ENCODE data around the gene VAV1. TPM values are rescaled to one million over a fixed set of nuclear protein-coding genes. Genes with fewer than 3 reads are reported as not detected.

VAV1 gene
- total and polyA plus RNA-seq, 4 donors, result 1.9 to 20.1 (median 9.1) TPM

GRCh38 chr19:6852001-6852400 is 79.5 kb downstream of the VAV1 start:
- DNase-seq (peak in 1 of 2 donors; percentile 13), ATAC-seq (ENCODE audit: low FRiP score) (no peak)
- Histone ChIP-seq H3K36me3 (ENCODE audit: control insufficient read depth in 1 of 2, insufficient read depth in 2 of 2, low read length in 1 of 2) (no peaks in the 10 kb centered on the region), H3K9me3 (ENCODE audit: control insufficient read depth, low read length) (no peaks in the 10 kb centered on the region), H3K27me3 (ENCODE audit: control insufficient read depth in 1 of 2, insufficient read depth in 2 of 2, low read length in 1 of 2) (no peaks in the 10 kb centered on the region), H3K4me1 (ENCODE audit: control insufficient read depth in 1 of 2, insufficient read depth in 2 of 2, low read length in 2 of 2) (no peaks in the 10 kb centered on the region), H3K27ac (ENCODE audit: low read depth in 1 of 2, low read length in 2 of 2) (no peak overlapping the region), H3K4me3 (ENCODE audit: low read length in 2 of 2) (no peak overlapping the region)
- intact Hi-C loops (cut with DNase I), result no loop called here
- WGBS, 2 donors, result 90 to 95% methylated on average over 1 of the region's 1 CpG

GRCh38 chr19:6853868-6854267 is 81.4 kb downstream of the VAV1 start:
- Histone ChIP-seq H3K27me3 (ENCODE audit: control insufficient read depth in 1 of 2, insufficient read depth in 2 of 2, low read length in 1 of 2) (no peaks in the 10 kb centered on the region), H3K36me3 (ENCODE audit: control insufficient read depth in 1 of 2, insufficient read depth in 2 of 2, low read length in 1 of 2) (no peaks in the 10 kb centered on the region), H3K27ac (ENCODE audit: low read depth in 1 of 2, low read length in 2 of 2) (no peak overlapping the region), H3K4me1 (ENCODE audit: control insufficient read depth in 1 of 2, insufficient read depth in 2 of 2, low read length in 2 of 2) (no peaks in the 10 kb centered on the region), H3K4me3 (ENCODE audit: low read length in 2 of 2) (no peak overlapping the region), H3K9me3 (ENCODE audit: control insufficient read depth, low read length) (no peaks in the 10 kb centered on the region)
- DNase-seq (peak in 1 of 2 donors; percentile 24), ATAC-seq (ENCODE audit: low FRiP score) (no peak)
- 78 to 84% methylated on average over 11 of the region's 11 CpGs for WGBS, 2 donors
- intact Hi-C loops (cut with DNase I), result no loop called here

DNA sequence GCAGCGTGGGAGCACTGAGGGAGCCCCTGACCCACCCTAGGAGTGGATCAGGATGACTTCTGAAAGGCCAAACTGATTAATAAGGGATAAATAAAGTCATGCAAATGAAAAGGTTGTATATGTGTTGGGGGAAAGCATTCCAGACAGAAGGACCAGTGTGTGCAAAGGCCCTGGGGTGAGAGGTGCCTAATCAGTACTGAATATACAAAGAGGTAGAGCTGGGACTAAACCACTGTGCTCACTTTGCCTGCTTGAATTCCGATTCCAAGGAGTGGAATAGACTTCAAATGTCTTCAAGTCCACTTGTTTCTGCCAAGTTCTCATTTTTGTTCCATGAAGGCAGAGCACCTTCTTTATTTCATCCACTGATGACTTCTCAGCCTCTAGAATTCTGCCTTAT is 82.2 kb downstream of the VAV1 start:
- no peak for DNase-seq
- intact Hi-C loops (cut with DNase I), result no loop called here
- Histone ChIP-seq H3K27me3 (ENCODE audit: control insufficient read depth in 1 of 2, insufficient read depth in 2 of 2, low read length in 1 of 2) (no peaks in the 10 kb centered on the region), H3K4me1 (ENCODE audit: control insufficient read depth in 1 of 2, insufficient read depth in 2 of 2, low read length in 2 of 2) (no peaks in the 10 kb centered on the region), H3K36me3 (ENCODE audit: control insufficient read depth in 1 of 2, insufficient read depth in 2 of 2, low read length in 1 of 2) (no peaks in the 10 kb centered on the region), H3K9me3 (ENCODE audit: control insufficient read depth, low read length) (no peaks in the 10 kb centered on the region), H3K27ac (ENCODE audit: low read depth in 1 of 2, low read length in 2 of 2) (no peak overlapping the region), H3K4me3 (ENCODE audit: low read length in 2 of 2) (no peak overlapping the region)
- 77 to 80% methylated on average over 2 of the region's 2 CpGs for WGBS, 2 donors
- no peak for ATAC-seq (ENCODE audit: low FRiP score)

DNA sequence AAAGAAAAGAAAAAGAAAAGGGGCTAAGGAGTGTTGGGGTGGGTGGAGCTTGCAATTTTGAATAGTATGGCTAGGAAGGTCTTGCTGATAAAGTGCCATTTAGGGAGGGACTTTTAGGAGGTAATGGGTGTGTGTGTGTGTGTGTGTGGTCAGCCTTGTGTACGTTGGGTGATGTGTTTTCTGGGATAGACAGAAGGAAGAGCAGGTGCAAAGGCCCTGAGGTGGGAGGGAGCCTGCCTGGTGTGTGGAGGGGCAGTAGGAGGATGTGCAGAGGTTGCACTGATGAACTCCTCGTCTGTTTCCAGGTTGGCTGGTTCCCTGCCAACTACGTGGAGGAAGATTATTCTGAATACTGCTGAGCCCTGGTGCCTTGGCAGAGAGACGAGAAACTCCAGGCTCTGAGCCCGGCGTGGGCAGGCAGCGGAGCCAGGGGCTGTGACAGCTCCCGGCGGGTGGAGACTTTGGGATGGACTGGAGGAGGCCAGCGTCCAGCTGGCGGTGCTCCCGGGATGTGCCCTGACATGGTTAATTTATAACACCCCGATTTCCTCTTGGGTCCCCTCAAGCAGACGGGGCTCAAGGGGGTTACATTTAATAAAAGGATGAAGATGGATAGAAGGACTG is 84.4 kb downstream of the VAV1 start:
- intact Hi-C loops (cut with DNase I), result no loop called here
- no peak for ATAC-seq (ENCODE audit: low FRiP score)

DNA sequence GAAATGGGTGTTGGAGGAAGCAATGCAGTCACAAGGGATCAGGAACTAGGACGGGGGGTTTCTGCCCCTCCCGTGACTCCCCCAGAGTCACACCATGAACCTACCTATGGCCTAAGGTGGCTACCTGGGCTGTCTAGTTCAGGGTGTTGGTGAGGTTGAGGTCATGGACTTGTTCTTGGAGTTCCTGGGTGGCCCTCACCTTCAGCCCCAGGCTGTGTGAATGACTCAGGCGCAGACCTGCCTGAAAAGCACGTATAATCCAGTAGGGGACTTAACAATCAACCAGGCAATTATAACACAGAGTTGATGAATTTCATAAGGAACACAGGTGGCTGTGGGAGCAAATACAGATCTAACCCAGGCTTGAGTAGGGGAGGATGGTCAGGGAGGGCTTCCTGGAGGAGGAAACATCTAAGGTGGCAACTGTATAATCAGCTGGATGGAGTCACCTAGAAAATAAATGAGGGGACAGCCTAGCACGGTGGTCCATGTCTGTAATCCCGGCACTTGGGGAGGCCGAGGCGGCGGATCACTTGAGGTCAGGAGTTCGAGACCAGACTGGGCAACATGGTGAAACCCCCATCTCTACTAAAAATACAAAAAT is 89.3 kb downstream of the VAV1 start:
- no peaks in the 10 kb centered on the region for H3K9me3 ChIP-seq (ENCODE audit: control insufficient read depth, low read length)
- no peak overlapping the region for H3K27ac ChIP-seq (ENCODE audit: low read depth in 1 of 2, low read length in 2 of 2)
- H3K27me3 ChIP-seq (ENCODE audit: control insufficient read depth in 1 of 2, insufficient read depth in 2 of 2, low read length in 1 of 2), result no peaks in the 10 kb centered on the region
- H3K4me1 ChIP-seq (ENCODE audit: control insufficient read depth in 1 of 2, insufficient read depth in 2 of 2, low read length in 2 of 2), result no peaks in the 10 kb centered on the region
- no peak overlapping the region for H3K4me3 ChIP-seq (ENCODE audit: low read length in 2 of 2)
- 82 to 85% methylated on average over 10 of the region's 10 CpGs for WGBS, 2 donors
- no peaks in the 10 kb centered on the region for H3K36me3 ChIP-seq (ENCODE audit: control insufficient read depth in 1 of 2, insufficient read depth in 2 of 2, low read length in 1 of 2)
- ATAC-seq (ENCODE audit: low FRiP score) (no peak), DNase-seq (no peak)
- intact Hi-C loops (cut with DNase I), result loop anchor here (2.0 to 5.0 kb wide), 4 partner anchors 123 to 344 kb away; partner anchors contain the start of gene TRIP10 (in 1 of the 2)

More for the DNA sequence above, 84.4 kb downstream of the VAV1 start:
- H3K4me1 ChIP-seq (ENCODE audit: control insufficient read depth in 1 of 2, insufficient read depth in 2 of 2, low read length in 2 of 2), result no peaks in the 10 kb centered on the region
- H3K27me3 ChIP-seq (ENCODE audit: control insufficient read depth in 1 of 2, insufficient read depth in 2 of 2, low read length in 1 of 2), result no peaks in the 10 kb centered on the region
- DNase-seq, result no peak
- no peak overlapping the region for H3K27ac ChIP-seq (ENCODE audit: low read depth in 1 of 2, low read length in 2 of 2)
- 22 to 26% methylated on average over 14 of the region's 14 CpGs for WGBS, 2 donors
- H3K9me3 ChIP-seq (ENCODE audit: control insufficient read depth, low read length), result no peaks in the 10 kb centered on the region
- no peak overlapping the region for H3K4me3 ChIP-seq (ENCODE audit: low read length in 2 of 2)
- no peaks in the 10 kb centered on the region for H3K36me3 ChIP-seq (ENCODE audit: control insufficient read depth in 1 of 2, insufficient read depth in 2 of 2, low read length in 1 of 2)

GRCh38 chr19:6862673-6863078 is 90.2 kb downstream of the VAV1 start:
- H3K4me1 ChIP-seq (ENCODE audit: control insufficient read depth in 1 of 2, insufficient read depth in 2 of 2, low read length in 2 of 2), result no peaks in the 10 kb centered on the region
- no peaks in the 10 kb centered on the region for H3K9me3 ChIP-seq (ENCODE audit: control insufficient read depth, low read length)
- no peak overlapping the region for H3K4me3 ChIP-seq (ENCODE audit: low read length in 2 of 2)
- 2 to 4% methylated on average over 16 of the region's 16 CpGs for WGBS, 2 donors
- intact Hi-C loops (cut with DNase I), result loop anchor here (2.0 to 5.0 kb wide), 4 partner anchors 124 to 345 kb away; partner anchors contain the start of gene TRIP10 (in 1 of the 2)
- ATAC-seq (ENCODE audit: low FRiP score) (peak; percentile 93), DNase-seq (peak; percentile 89 to 92)
- no peaks in the 10 kb centered on the region for H3K27me3 ChIP-seq (ENCODE audit: control insufficient read depth in 1 of 2, insufficient read depth in 2 of 2, low read length in 1 of 2)
- no peaks in the 10 kb centered on the region for H3K36me3 ChIP-seq (ENCODE audit: control insufficient read depth in 1 of 2, insufficient read depth in 2 of 2, low read length in 1 of 2)
- no peak overlapping the region for H3K27ac ChIP-seq (ENCODE audit: low read depth in 1 of 2, low read length in 2 of 2)

DNA sequence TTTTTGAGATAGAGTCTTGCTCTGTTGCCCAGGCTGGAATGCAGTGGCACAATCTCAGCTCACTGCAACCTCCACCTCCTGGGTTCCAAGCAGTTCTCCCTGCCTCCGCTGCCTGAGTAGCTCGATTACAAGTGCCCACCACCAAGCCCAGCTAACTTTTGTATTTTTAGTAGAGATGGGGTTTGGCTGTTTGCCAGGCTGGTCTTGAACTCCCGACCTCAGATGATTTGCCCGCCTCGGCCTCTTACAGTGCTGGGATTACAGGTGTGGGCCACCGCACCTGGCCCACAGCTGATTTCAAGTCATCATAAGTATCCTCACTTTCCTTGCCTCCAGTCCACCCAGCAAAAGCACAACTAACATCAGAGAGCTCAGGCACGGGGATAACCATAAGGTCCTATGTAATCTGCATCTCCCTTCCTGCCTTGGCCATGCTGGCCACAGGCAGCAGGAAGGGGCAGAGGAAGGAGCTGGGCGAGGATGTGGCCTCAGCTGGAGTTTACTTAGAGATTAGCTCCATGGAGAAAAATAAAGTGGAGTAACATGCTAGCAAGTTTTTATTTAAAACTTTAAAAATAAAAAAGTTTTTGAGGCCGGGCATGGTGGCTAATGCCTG is 91.9 kb downstream of the VAV1 start:
- ATAC-seq (ENCODE audit: low FRiP score) (no peak), DNase-seq (no peak)
- H3K9me3 ChIP-seq (ENCODE audit: control insufficient read depth, low read length), result no peaks in the 10 kb centered on the region
- no peaks in the 10 kb centered on the region for H3K4me1 ChIP-seq (ENCODE audit: control insufficient read depth in 1 of 2, insufficient read depth in 2 of 2, low read length in 2 of 2)
- no peaks in the 10 kb centered on the region for H3K36me3 ChIP-seq (ENCODE audit: control insufficient read depth in 1 of 2, insufficient read depth in 2 of 2, low read length in 1 of 2)
- H3K27ac ChIP-seq (ENCODE audit: low read depth in 1 of 2, low read length in 2 of 2), result no peak overlapping the region
- 57 to 59% methylated on average over 9 of the region's 9 CpGs for WGBS, 2 donors
- no peak overlapping the region for H3K4me3 ChIP-seq (ENCODE audit: low read length in 2 of 2)
- intact Hi-C loops (cut with DNase I), result loop anchor here (5.0 kb wide), 2 partner anchors 232 to 347 kb away; no protein-coding TSS in a partner anchor
- H3K27me3 ChIP-seq (ENCODE audit: control insufficient read depth in 1 of 2, insufficient read depth in 2 of 2, low read length in 1 of 2), result no peaks in the 10 kb centered on the region

- H3K4me3 ChIP-seq (ENCODE audit: low read length in 2 of 2), result no peak overlapping the region
- no peaks in the 10 kb centered on the region for H3K4me1 ChIP-seq (ENCODE audit: control insufficient read depth in 1 of 2, insufficient read depth in 2 of 2, low read length in 2 of 2)
- H3K36me3 ChIP-seq (ENCODE audit: control insufficient read depth in 1 of 2, insufficient read depth in 2 of 2, low read length in 1 of 2), result no peaks in the 10 kb centered on the region
- no peak overlapping the region for H3K27ac ChIP-seq (ENCODE audit: low read depth in 1 of 2, low read length in 2 of 2)
- ATAC-seq (ENCODE audit: low FRiP score) (no peak), DNase-seq (no peak)
- WGBS, 2 donors, result 71 to 72% methylated on average over 10 of the region's 10 CpGs
- intact Hi-C loops (cut with DNase I), result no loop called here
- no peaks in the 10 kb centered on the region for H3K27me3 ChIP-seq (ENCODE audit: control insufficient read depth in 1 of 2, insufficient read depth in 2 of 2, low read length in 1 of 2)
- no peaks in the 10 kb centered on the region for H3K9me3 ChIP-seq (ENCODE audit: control insufficient read depth, low read length)
Measured at GRCh38 chr19:6865849-6866248, 93.3 kb downstream of the VAV1 start.

- H3K9me3 ChIP-seq (ENCODE audit: control insufficient read depth, low read length), result no peaks in the 10 kb centered on the region
- no peak overlapping the region for H3K4me3 ChIP-seq (ENCODE audit: low read length in 2 of 2)
- H3K27me3 ChIP-seq (ENCODE audit: control insufficient read depth in 1 of 2, insufficient read depth in 2 of 2, low read length in 1 of 2), result no peaks in the 10 kb centered on the region
- intact Hi-C loops (cut with DNase I), result no loop called here
- WGBS, 2 donors, result 61 to 67% methylated on average over 6 of the region's 6 CpGs
- DNase-seq (no peak), ATAC-seq (ENCODE audit: low FRiP score) (no peak)
- no peaks in the 10 kb centered on the region for H3K4me1 ChIP-seq (ENCODE audit: control insufficient read depth in 1 of 2, insufficient read depth in 2 of 2, low read length in 2 of 2)
- no peak overlapping the region for H3K27ac ChIP-seq (ENCODE audit: low read depth in 1 of 2, low read length in 2 of 2)
- no peaks in the 10 kb centered on the region for H3K36me3 ChIP-seq (ENCODE audit: control insufficient read depth in 1 of 2, insufficient read depth in 2 of 2, low read length in 1 of 2)
Measured at GRCh38 chr19:6866741-6867151, 94.2 kb downstream of the VAV1 start.
